Glutamatergic neuron (in vitro differentiated cells): Measurements from ENCODE around the gene TSSC4. TPM values are rescaled to one million over a fixed set of nuclear protein-coding genes. Genes with fewer than 3 reads are reported as not detected.

ENCODE experiments used
- DNase-seq: peaks from one replicate; pipeline ENCODE4 v3.0.0; 2022
- H3K27ac Mint-ChIP-seq: one replicate; pipeline ENCODE4 v1.8.0; 2020; ENCODE audit warnings: mild to moderate bottlenecking, mixed read lengths, inconsistent platforms; ENCODE audit not compliant: unreplicated experiment
- H3K27me3 Mint-ChIP-seq: one replicate; pipeline ENCODE4 v1.8.0; 2020; ENCODE audit warnings: mild to moderate bottlenecking, moderate library complexity, mixed read lengths, inconsistent platforms; ENCODE audit not compliant: unreplicated experiment
- H3K36me3 Mint-ChIP-seq: one replicate; pipeline ENCODE4 v1.8.0; 2020; ENCODE audit warnings: mild to moderate bottlenecking, mixed read lengths, inconsistent platforms; ENCODE audit not compliant: unreplicated experiment
- H3K4me1 Mint-ChIP-seq: one replicate; pipeline ENCODE4 v1.8.0; 2020; ENCODE audit warnings: mild to moderate bottlenecking, low read depth, mixed read lengths, inconsistent platforms; ENCODE audit not compliant: unreplicated experiment
- H3K4me3 Mint-ChIP-seq: one replicate; pipeline ENCODE4 v1.8.0; 2020; ENCODE audit warnings: mild to moderate bottlenecking, mixed read lengths, inconsistent platforms; ENCODE audit not compliant: unreplicated experiment
- H3K9me3 Mint-ChIP-seq: one replicate; pipeline ENCODE4 v1.8.0; 2020; ENCODE audit warnings: mild to moderate bottlenecking, moderate library complexity, mixed read lengths, inconsistent platforms; ENCODE audit not compliant: unreplicated experiment
- total RNA-seq: library from RNA; stranded (reverse); fragmentation: NEBNext Ultra II Directional; extraction: Animal tissue kit (Norgen Biotek cat#: 25700); gene quantifications from one replicate; pipeline ENCODE4 v1.2.1, GENCODE V29; 2021; ENCODE audit not compliant: unreplicated experiment
- TF ChIP-seq, protein P1 (sequence below): fragments of 200-600 bp; sonication (generic); IDR thresholded peaks from one replicate; pipeline ENCODE4 v1.5.0; 2021; ENCODE audit not compliant: partially characterized antibody, unreplicated experiment

The TSSC4 gene
- total RNA-seq, 1 donor from 2014 or later = 49.7 TPM

DNA sequence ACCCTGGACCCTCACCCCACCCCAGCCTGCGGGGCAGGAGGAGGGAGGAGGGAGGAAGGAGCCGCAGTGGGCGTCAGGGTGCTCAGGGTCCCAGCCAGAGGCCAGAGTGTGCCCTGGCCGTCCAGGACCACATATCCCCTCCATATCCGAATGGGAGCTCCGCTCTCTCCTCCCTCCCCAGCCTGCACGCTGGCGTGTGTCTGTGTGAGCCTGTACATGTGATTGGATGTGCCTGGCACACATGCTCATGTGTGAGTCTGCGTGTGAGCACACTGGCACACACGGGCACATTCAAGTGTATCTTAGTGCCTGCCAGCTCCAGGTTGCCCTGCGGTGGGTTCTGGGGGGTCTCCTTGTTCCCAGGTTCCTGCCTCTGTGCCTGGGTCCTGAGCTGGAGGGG is 8.1 kb downstream of the TSSC4 start:
- no peak overlapping the region for H3K4me3 Mint-ChIP-seq
- peaks cover 2% of the 10 kb centered on the region for H3K9me3 Mint-ChIP-seq
- TF ChIP-seq, protein P1, sequence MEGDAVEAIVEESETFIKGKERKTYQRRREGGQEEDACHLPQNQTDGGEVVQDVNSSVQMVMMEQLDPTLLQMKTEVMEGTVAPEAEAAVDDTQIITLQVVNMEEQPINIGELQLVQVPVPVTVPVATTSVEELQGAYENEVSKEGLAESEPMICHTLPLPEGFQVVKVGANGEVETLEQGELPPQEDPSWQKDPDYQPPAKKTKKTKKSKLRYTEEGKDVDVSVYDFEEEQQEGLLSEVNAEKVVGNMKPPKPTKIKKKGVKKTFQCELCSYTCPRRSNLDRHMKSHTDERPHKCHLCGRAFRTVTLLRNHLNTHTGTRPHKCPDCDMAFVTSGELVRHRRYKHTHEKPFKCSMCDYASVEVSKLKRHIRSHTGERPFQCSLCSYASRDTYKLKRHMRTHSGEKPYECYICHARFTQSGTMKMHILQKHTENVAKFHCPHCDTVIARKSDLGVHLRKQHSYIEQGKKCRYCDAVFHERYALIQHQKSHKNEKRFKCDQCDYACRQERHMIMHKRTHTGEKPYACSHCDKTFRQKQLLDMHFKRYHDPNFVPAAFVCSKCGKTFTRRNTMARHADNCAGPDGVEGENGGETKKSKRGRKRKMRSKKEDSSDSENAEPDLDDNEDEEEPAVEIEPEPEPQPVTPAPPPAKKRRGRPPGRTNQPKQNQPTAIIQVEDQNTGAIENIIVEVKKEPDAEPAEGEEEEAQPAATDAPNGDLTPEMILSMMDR = no peak
- no peaks in the 10 kb centered on the region for H3K4me1 Mint-ChIP-seq
- H3K36me3 Mint-ChIP-seq = no peaks in the 10 kb centered on the region
- DNase-seq = no peak
- peaks cover 4% of the 10 kb centered on the region for H3K27me3 Mint-ChIP-seq
- no peak overlapping the region for H3K27ac Mint-ChIP-seq

DNA sequence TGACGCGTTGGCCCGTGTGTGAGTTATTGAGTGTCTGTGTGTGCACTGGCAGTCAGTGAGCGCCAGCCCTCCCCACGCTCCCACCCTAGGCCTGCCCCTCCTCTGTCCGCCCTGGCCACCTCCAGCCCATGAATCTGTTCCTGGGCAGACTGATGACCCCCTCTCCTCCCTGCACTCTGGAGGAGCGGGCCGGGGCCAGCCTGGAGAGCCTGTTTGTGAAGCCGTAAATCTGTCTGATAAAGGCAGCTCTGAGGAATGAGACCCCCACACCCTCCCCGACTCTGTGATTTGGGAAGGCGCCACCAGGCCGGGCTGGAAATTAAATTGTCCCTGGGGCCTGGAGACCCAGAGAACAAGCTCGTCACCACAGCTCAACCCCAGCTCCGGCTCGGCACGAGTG is 8.6 kb downstream of the TSSC4 start:
- TF ChIP-seq, protein P1 = no peak

DNA sequence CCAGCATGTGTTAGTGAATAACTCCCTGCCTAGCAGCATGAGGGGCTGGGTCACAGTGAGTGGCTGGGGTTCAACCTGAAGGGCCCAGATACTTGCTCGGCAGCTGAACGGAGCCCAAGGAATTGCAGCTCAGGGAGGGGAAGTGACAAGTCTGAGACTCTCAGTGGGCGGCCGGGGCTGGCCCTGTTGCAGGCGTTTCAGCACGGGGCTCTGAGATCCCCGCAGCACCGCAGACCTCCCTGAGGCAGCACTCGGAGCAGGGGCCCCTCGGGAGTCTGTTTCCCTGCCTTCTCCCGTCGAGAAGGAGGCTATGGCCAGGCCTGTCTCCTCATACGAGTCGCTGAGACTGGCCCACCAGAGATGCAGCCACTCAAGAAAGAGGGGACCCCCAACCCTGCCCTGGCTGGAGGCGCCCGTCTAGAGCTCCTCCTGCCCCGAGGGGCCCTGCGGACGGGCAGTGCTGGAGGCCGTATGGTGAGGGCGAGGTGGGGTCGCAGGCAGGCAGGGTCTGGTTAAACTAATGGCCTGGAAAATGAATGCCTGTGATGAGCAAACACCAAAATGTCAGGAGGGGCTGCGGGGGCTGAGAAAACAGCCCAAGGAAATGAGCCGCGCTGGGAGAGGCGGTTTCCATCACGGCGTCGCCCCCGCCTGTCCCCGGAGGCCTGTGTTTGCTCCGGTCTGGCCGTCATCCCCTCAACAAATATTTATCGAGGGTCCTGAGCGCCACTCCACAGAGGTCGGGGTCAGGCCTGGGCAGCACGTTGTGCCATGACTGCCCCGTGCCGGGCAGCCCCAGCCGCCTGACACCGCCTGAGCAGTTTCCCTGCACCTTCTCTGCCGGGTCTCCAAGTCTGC is 9.3 kb downstream of the TSSC4 start:
- no peak overlapping the region for H3K27ac Mint-ChIP-seq

More for the DNA sequence above, 8.6 kb downstream of the TSSC4 start:
- Mint-ChIP-seq H3K9me3 (peaks cover 2% of the 10 kb centered on the region), H3K27me3 (peaks cover 4% of the 10 kb centered on the region), H3K4me3 (no peak overlapping the region), H3K4me1 (no peaks in the 10 kb centered on the region), H3K27ac (no peak overlapping the region), H3K36me3 (no peaks in the 10 kb centered on the region)
- no peak for DNase-seq

DNA sequence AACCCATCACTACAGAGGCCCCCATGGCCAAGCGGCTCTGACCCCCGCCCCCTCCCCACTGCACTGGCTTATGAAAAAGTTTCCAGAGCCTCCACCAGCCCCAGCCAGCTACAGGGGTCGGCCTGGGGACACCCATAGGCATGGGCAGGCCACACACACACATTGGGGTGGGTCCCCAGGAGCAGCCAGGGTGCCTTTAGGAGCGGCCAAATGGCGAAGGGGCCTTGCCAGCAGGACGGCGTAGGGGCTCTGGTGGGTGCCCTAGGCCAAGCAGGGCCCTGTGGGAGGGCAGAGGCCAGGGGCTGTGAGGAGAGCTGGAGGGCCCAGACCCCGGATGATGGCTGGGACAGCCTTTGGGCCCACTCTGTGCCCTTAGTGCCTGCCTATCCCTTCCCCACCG is 10.1 kb downstream of the TSSC4 start:
- TF ChIP-seq, protein P1 = no peak
- no peak overlapping the region for H3K27ac Mint-ChIP-seq
- H3K9me3 Mint-ChIP-seq = peaks cover 2% of the 10 kb centered on the region
- H3K36me3 Mint-ChIP-seq = no peaks in the 10 kb centered on the region
- DNase-seq = no peak
- H3K27me3 Mint-ChIP-seq = peaks cover 4% of the 10 kb centered on the region
- no peaks in the 10 kb centered on the region for H3K4me1 Mint-ChIP-seq
- no peak overlapping the region for H3K4me3 Mint-ChIP-seq

More for the DNA sequence above, 9.3 kb downstream of the TSSC4 start:
- Mint-ChIP-seq H3K9me3 (peaks cover 2% of the 10 kb centered on the region), H3K36me3 (no peaks in the 10 kb centered on the region), H3K4me1 (no peaks in the 10 kb centered on the region), H3K27me3 (peaks cover 4% of the 10 kb centered on the region), H3K4me3 (no peak overlapping the region)
- TF ChIP-seq, protein P1 = no peak
- DNase-seq = no peak

DNA sequence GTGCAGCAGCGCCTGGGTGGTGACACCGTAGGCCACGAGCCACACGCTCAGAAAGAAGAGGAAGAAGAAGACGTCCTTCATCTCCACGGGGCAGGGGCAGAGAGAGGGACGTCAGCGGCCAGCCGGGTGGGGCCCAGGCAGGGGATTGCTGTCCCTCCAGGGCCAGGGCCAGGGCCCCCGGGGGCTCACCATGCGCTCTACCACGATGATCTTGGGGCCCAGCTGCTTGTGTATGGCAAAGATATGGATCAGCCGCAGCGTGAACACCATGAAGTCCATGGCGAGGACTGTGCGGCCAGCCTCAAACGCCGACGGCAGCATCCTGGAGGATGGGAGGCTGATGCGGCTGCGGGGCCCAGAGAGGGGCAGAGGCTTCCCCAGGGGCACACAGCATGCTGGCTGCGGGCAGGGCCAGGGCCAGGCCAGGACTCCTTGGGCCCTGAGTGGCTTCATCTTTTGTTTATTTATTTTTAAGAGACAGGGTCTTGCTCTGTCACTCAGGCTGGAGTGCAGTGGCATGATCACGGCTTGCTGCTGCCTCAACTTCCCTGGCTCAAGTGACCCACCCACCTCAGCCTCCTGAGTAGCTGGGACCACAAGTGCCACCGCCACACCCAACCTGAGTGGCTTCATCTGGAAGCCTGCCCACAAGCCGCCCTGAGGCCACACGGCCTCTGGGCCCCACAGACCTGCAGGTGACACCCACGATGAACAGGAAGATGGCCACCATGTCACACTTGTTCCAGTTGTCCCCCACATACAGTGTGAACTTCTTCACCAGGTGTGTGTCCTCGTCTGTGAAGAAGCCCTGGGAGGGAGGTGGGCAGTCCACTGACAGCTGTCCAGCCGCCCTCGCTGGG is 11.1 kb downstream of the TSSC4 start:
- peaks cover 1% of the 10 kb centered on the region for H3K9me3 Mint-ChIP-seq
- no peaks in the 10 kb centered on the region for H3K36me3 Mint-ChIP-seq
- no peaks in the 10 kb centered on the region for H3K4me1 Mint-ChIP-seq
- H3K4me3 Mint-ChIP-seq = no peak overlapping the region
- TF ChIP-seq, protein P1 = no peak
- peaks cover 3% of the 10 kb centered on the region for H3K27me3 Mint-ChIP-seq
- H3K27ac Mint-ChIP-seq = no peak overlapping the region
- no peak for DNase-seq
